Measurements from ENCODE around the gene CBX6.
"Not testable (repeated sequence)": the region's sequence is repeated elsewhere in the genome, so short reads cannot be mapped to it uniquely, and the experiment has no call there.

- not testable (repeated sequence) for TF ChIP-seq POLR2A, CTCF (IDR thresholded peaks at IDR 0.05)
These were observed 18.1 kb downstream of the CBX6 start for GRCh38 chr22:38853883-38854282.
